GM10266 (cell line): ENCODE results near the gene BMPR2.
"Not testable (repeated sequence)": the region's sequence is repeated elsewhere in the genome, so short reads cannot be mapped to it uniquely, and the experiment has no call there.

Experiments
- DNase-seq: peaks from one replicate; pipeline ENCODE4 v3.0.0; 2012; ENCODE audit errors: extremely low spot score
- CTCF ChIP-seq: IDR thresholded peaks from 2 replicates; pipeline ENCODE4 v1.5.1; 2012; ENCODE audit warnings: mild to moderate bottlenecking, low read depth; ENCODE audit not compliant: control insufficient read depth, insufficient read depth; ENCODE audit errors: missing control alignments

Gene BMPR2

GRCh38 chr2:202560200-202560599, 184.1 kb downstream of the BMPR2 start:
- no peak for TF ChIP-seq CTCF
- DNase-seq = no peak

GRCh38 chr2:202564226-202564625, 188.1 kb downstream of the BMPR2 start:
- TF ChIP-seq CTCF = no peak
- DNase-seq = no peak

- no peak for TF ChIP-seq CTCF
- no peak for DNase-seq
Measured at GRCh38 chr2:202566286-202566685, 190.2 kb downstream of the BMPR2 start.

- TF ChIP-seq CTCF = no peak
Measured at GRCh38 chr2:202574541-202574940, 198.4 kb downstream of the BMPR2 start.

GRCh38 chr2:202575194-202575593, 199.1 kb downstream of the BMPR2 start:
- DNase-seq = not testable (repeated sequence)

More at GRCh38 chr2:202574541-202574940, 198.4 kb downstream of the BMPR2 start:
- no peak for DNase-seq

- DNase-seq = no peak
- no peak for TF ChIP-seq CTCF
Measured at GRCh38 chr2:202577250-202578183, 201.4 kb downstream of the BMPR2 start.

GRCh38 chr2:202582846-202583245, 206.7 kb downstream of the BMPR2 start:
- not testable (repeated sequence) for DNase-seq

GRCh38 chr2:202583709-202584219, 207.6 kb downstream of the BMPR2 start:
- DNase-seq = no peak
- no peak for TF ChIP-seq CTCF
